Progenitor cell of endocrine pancreas (in vitro differentiated cells): ENCODE measurements around the gene RBM4B. TPM values are rescaled to one million over a fixed set of nuclear protein-coding genes. Genes with fewer than 3 reads are reported as not detected.

ENCODE experiments used
- DNase-seq: peaks from one replicate; pipeline ENCODE4 v3.0.0; 2021; ENCODE audit warnings: low spot score; ENCODE audit not compliant: unreplicated experiment
- H3K27ac Mint-ChIP-seq: 2 replicates; pipeline ENCODE4 v1.8.0; 2021; ENCODE audit warnings: mild to moderate bottlenecking, moderate library complexity, mixed read lengths
- H3K27me3 Mint-ChIP-seq: 2 replicates; pipeline ENCODE4 v1.8.0; 2021; ENCODE audit warnings: mixed read lengths
- H3K36me3 Mint-ChIP-seq: 2 replicates; pipeline ENCODE4 v1.8.0; 2022; ENCODE audit warnings: mixed read lengths; ENCODE audit not compliant: insufficient read depth
- H3K4me1 Mint-ChIP-seq: 2 replicates; pipeline ENCODE4 v1.8.0; 2021; ENCODE audit warnings: low read depth, mixed read lengths
- H3K4me3 Mint-ChIP-seq: 2 replicates; pipeline ENCODE4 v1.8.0; 2021; ENCODE audit warnings: low read depth, mild to moderate bottlenecking, moderate library complexity, mixed read lengths
- H3K9me3 Mint-ChIP-seq: 2 replicates; pipeline ENCODE4 v1.8.0; 2021; ENCODE audit warnings: low read depth, mixed read lengths
- CTCF ChIP-seq: fragments of 200-600 bp; sonication (generic); IDR thresholded peaks from one replicate; pipeline ENCODE4 v1.5.0; 2021; ENCODE audit warnings: antibody characterized with exemption, mild to moderate bottlenecking; ENCODE audit not compliant: unreplicated experiment
- total RNA-seq: library from RNA; stranded (reverse); gene quantifications from 2 replicates; pipeline ENCODE4 v1.2.1, GENCODE V29; 2021

Gene RBM4B
- total RNA-seq, 1 donor from 2014 or later: 71.0 TPM

GRCh38 chr11:66689661-66690590, 12.2 kb upstream of the RBM4B start:
- Mint-ChIP-seq H3K27me3 (no peaks in the 10 kb centered on the region), H3K4me1 (no peaks in the 10 kb centered on the region), H3K9me3 (no peaks in the 10 kb centered on the region), H3K4me3 (no peak overlapping the region), H3K36me3 (peaks cover 14% of the 10 kb centered on the region), H3K27ac (no peak overlapping the region)
- no peak for TF ChIP-seq CTCF
- no peak for DNase-seq

- Mint-ChIP-seq H3K4me3 (no peak overlapping the region), H3K4me1 (no peaks in the 10 kb centered on the region), H3K27ac (peak overlapping the region; percentile 20), H3K9me3 (no peaks in the 10 kb centered on the region), H3K27me3 (no peaks in the 10 kb centered on the region), H3K36me3 (peaks cover 16% of the 10 kb centered on the region)
- TF ChIP-seq CTCF: no peak
- DNase-seq: no peak
Observed at GRCh38 chr11:66688561-66689534, 11.2 kb upstream of the RBM4B start.

- Mint-ChIP-seq H3K9me3 (no peaks in the 10 kb centered on the region), H3K36me3 (peaks cover 19% of the 10 kb centered on the region), H3K4me1 (no peaks in the 10 kb centered on the region), H3K4me3 (no peak overlapping the region), H3K27me3 (no peaks in the 10 kb centered on the region), H3K27ac (no peak overlapping the region)
- no peak for DNase-seq
- no peak for TF ChIP-seq CTCF
Observed at GRCh38 chr11:66687831-66688281, 10.2 kb upstream of the RBM4B start.

GRCh38 chr11:66686801-66687750, 9.4 kb upstream of the RBM4B start:
- TF ChIP-seq CTCF: no peak
- no peaks in the 10 kb centered on the region for H3K9me3 Mint-ChIP-seq
- no peak overlapping the region for H3K4me3 Mint-ChIP-seq
- no peak for DNase-seq
- no peaks in the 10 kb centered on the region for H3K27me3 Mint-ChIP-seq
- peak overlapping the region; percentile 24 for H3K27ac Mint-ChIP-seq
- H3K4me1 Mint-ChIP-seq: no peaks in the 10 kb centered on the region
- H3K36me3 Mint-ChIP-seq: peaks cover 19% of the 10 kb centered on the region
